IMR-90 (cell line): ENCODE measurements around the gene SRC. TPM values are rescaled to one million over a fixed set of nuclear protein-coding genes. Genes with fewer than 3 reads are reported as not detected.

Source experiments
- ATAC-seq: fragments of 200-7000 bp; cut with Tn5 transposase; 2 replicates; pipeline ENCODE4 v1.9.1; 2020; ENCODE audit warnings: low read depth, mild to moderate bottlenecking, moderate library complexity
- BruUV-seq: library from RNA; stranded (reverse); fragments of 400-500 nt; replicated peaks from 2 replicates; lab custom pipeline; 2021; lab: Mats Ljungman, UMichigan
- CTCF ChIA-PET: fragments of 300-600 bp; formaldehyde crosslinking; extraction: SDS; loops from one replicate; lab custom pipeline; 2021; ENCODE audit warnings: antibody characterized with exemption; lab: Yijun Ruan, JAX
- POLR2A ChIA-PET: fragments of 300-600 bp; sonication (Branson Sonifier 250); formaldehyde crosslinking; loops from one replicate; lab custom pipeline; 2022; ENCODE audit warnings: antibody characterized with exemption; ENCODE audit not compliant: unreplicated experiment; lab: Charles Lee
- DNase-seq: peaks from one replicate; pipeline ENCODE4 v3.0.0; 2013
- H2AFZ ChIP-seq: replicated peaks from 2 replicates; pipeline ENCODE3; 2013; ENCODE audit warnings: low read length, mild to moderate bottlenecking; ENCODE audit not compliant: poor library complexity
- H2AK5ac ChIP-seq: 2 replicates; pipeline ENCODE4 v1.6.1; 2013; ENCODE audit warnings: low read depth, low read length, inconsistent platforms
- H2AK9ac ChIP-seq: replicated peaks from 2 replicates; pipeline ENCODE3; 2013; ENCODE audit warnings: mild to moderate bottlenecking, low read depth, low read length, moderate library complexity; ENCODE audit not compliant: poor library complexity
- H2BK120ac ChIP-seq: 2 replicates; pipeline ENCODE4 v1.6.1; 2013; ENCODE audit warnings: low read depth, low read length, inconsistent platforms
- H2BK15ac ChIP-seq: 3 replicates; pipeline ENCODE4 v1.6.1; 2013; ENCODE audit warnings: low read depth, low read length, inconsistent platforms
- H2BK20ac ChIP-seq: 2 replicates; pipeline ENCODE4 v1.6.1; 2013; ENCODE audit warnings: low read depth, mild to moderate bottlenecking, inconsistent platforms, low read length, moderate library complexity
- H2BK5ac ChIP-seq: 2 replicates; pipeline ENCODE4 v1.6.1; 2013; ENCODE audit warnings: mild to moderate bottlenecking, low read depth, low read length, inconsistent platforms; ENCODE audit not compliant: poor library complexity, severe bottlenecking
- H3K14ac ChIP-seq: replicated peaks from 2 replicates; pipeline ENCODE4 v1.6.1; 2013; ENCODE audit warnings: low read depth, low read length, inconsistent platforms
- H3K18ac ChIP-seq: 2 replicates; pipeline ENCODE4 v1.6.1; 2013; ENCODE audit warnings: low read depth, low read length, control low read depth
- H3K23ac ChIP-seq: 2 replicates; pipeline ENCODE4 v1.6.1; 2013; ENCODE audit warnings: low read depth, low read length, inconsistent platforms
- H3K27ac ChIP-seq: 2 replicates; pipeline ENCODE4 v1.5.1; 2013; ENCODE audit warnings: mild to moderate bottlenecking, control low read depth, low read length; ENCODE audit not compliant: insufficient read depth
- H3K27me3 ChIP-seq: 2 replicates; pipeline ENCODE4 v1.6.1; 2013; ENCODE audit warnings: low read length; ENCODE audit not compliant: control insufficient read depth, insufficient read depth
- H3K36me3 ChIP-seq: 2 replicates; pipeline ENCODE4 v1.6.1; 2013; ENCODE audit warnings: low read length, mixed read lengths; ENCODE audit not compliant: control insufficient read depth, insufficient read depth
- H3K4ac ChIP-seq: 2 replicates; pipeline ENCODE4 v1.6.1; 2013; ENCODE audit warnings: low read depth, low read length, inconsistent platforms
- H3K4me1 ChIP-seq: 2 replicates; pipeline ENCODE4 v1.6.1; 2013; ENCODE audit warnings: low read length, mixed read lengths; ENCODE audit not compliant: control insufficient read depth, insufficient read depth
- H3K4me2 ChIP-seq: 2 replicates; pipeline ENCODE4 v1.6.1; 2013; ENCODE audit warnings: low read depth, mild to moderate bottlenecking, control low read depth, low read length, moderate library complexity
- H3K4me3 ChIP-seq: 2 replicates; pipeline ENCODE4 v1.5.1; 2013; ENCODE audit warnings: low read depth, mild to moderate bottlenecking, control low read depth, low read length, moderate library complexity; ENCODE audit not compliant: insufficient read depth
- H3K56ac ChIP-seq: 2 replicates; pipeline ENCODE4 v1.6.1; 2013; ENCODE audit warnings: low read length, inconsistent platforms; ENCODE audit not compliant: insufficient read depth; ENCODE audit errors: extremely low read depth
- H3K79me1 ChIP-seq, 2 experiments: 2 replicates each; pipeline ENCODE4 v1.6.1; 2013; ENCODE audit warnings: low read length in 2 of 2, inconsistent platforms in 1 of 2, low read depth in 1 of 2
- H3K9ac ChIP-seq: 2 replicates; pipeline ENCODE4 v1.6.1; 2013; ENCODE audit warnings: low read depth, low read length, control low read depth
- H3K9me1 ChIP-seq: 2 replicates; pipeline ENCODE4 v1.6.1; 2013; ENCODE audit warnings: low read length, inconsistent platforms; ENCODE audit not compliant: insufficient read depth
- H3K9me3 ChIP-seq: 2 replicates; pipeline ENCODE4 v1.6.1; 2013; ENCODE audit warnings: low read length; ENCODE audit not compliant: control insufficient read depth, insufficient read depth
- H4K20me1 ChIP-seq: 2 replicates; pipeline ENCODE4 v1.6.1; 2013; ENCODE audit warnings: low read length, inconsistent platforms; ENCODE audit not compliant: insufficient read depth
- H4K5ac ChIP-seq: 2 replicates; pipeline ENCODE4 v1.6.1; 2013; ENCODE audit warnings: mild to moderate bottlenecking, low read depth, low read length, control low read depth
- H4K8ac ChIP-seq, 2 experiments: 2 replicates each; pipeline ENCODE4 v1.6.1; 2013; ENCODE audit warnings: low read depth in 2 of 2, low read length in 2 of 2, control low read depth in 1 of 2, inconsistent platforms in 1 of 2
- H4K91ac ChIP-seq: 2 replicates; pipeline ENCODE4 v1.6.1; 2013; ENCODE audit warnings: low read depth, low read length, inconsistent platforms; ENCODE audit not compliant: insufficient read depth
- BHLHE40 ChIP-seq: fragments of 150-350 bp; IDR thresholded peaks from 2 replicates; pipeline ENCODE4 v1.6.1; 2016; ENCODE audit warnings: mild to moderate bottlenecking, low read depth, low read length
- CEBPB ChIP-seq: IDR thresholded peaks from 2 replicates; pipeline ENCODE4 v1.6.1; 2012; ENCODE audit warnings: low read depth, low read length, improper control_type of control experiment
- ELK1 ChIP-seq: fragments of 150-350 bp; IDR thresholded peaks from 2 replicates; pipeline ENCODE4 v1.6.1; 2016; ENCODE audit warnings: low read depth, mild to moderate bottlenecking, low read length, moderate library complexity, borderline replicate concordance
- MAFK ChIP-seq: IDR thresholded peaks from 2 replicates; pipeline ENCODE4 v1.6.1; 2012; ENCODE audit warnings: low read depth, low read length, improper control_type of control experiment
- MAZ ChIP-seq: IDR thresholded peaks from 2 replicates; pipeline ENCODE4 v1.6.1; 2012; ENCODE audit warnings: low read depth, mild to moderate bottlenecking, low read length, improper control_type of control experiment, moderate library complexity, borderline replicate concordance
- MXI1 ChIP-seq: IDR thresholded peaks from 2 replicates; pipeline ENCODE4 v1.6.1; 2012; ENCODE audit warnings: low read depth, mild to moderate bottlenecking, low read length, moderate library complexity, borderline replicate concordance
- POLR2A ChIP-seq: IDR thresholded peaks from 2 replicates; pipeline ENCODE4 v1.6.1; 2012; ENCODE audit warnings: mild to moderate bottlenecking, low read depth, low read length
- RAD21 ChIP-seq: IDR thresholded peaks from 2 replicates; pipeline ENCODE4 v1.6.1; 2012; ENCODE audit warnings: low read length, improper control_type of control experiment
- USF2 ChIP-seq: fragments of 150-350 bp; IDR thresholded peaks from 2 replicates; pipeline ENCODE4 v1.6.1; 2017; ENCODE audit warnings: mild to moderate bottlenecking, antibody characterized with exemption, low read length, low read depth
- WGBS, 2 experiments: methylation state at CpG; one replicate each; pipeline versions ENCODE4 v1.1.5 to v1.1.7; 2013; ENCODE audit warnings: missing lambda C conversion rate in 2 of 2; ENCODE audit not compliant: insufficient read length in 1 of 2; ENCODE audit errors: extremely low coverage in 2 of 2; 5-methylcytosine and 5-hydroxymethylcytosine counted together
- dilution Hi-C: fragments of 300-500 bp; cut with HindIII; formaldehyde crosslinking; loops from one replicate; pipeline ENCODE4 v1.14.3; 2018; ENCODE audit warnings: low sequenced_read_pairs; ENCODE audit not compliant: unreplicated experiment
- in situ Hi-C: fragments of 300-500 bp; cut with MboI; formaldehyde crosslinking; loops from 3 replicates; pipeline ENCODE4 v1.14.3; 2019; ENCODE audit warnings: low sequenced_read_pairs, inconsistent platforms, mixed read lengths
- intact Hi-C: fragments of 100-400 bp; cut with micrococcal nuclease; formaldehyde crosslinking; loops from 2 replicates; pipeline ENCODE4 v1.10.0; 2022
- polyA plus RNA-seq, 3 experiments: library from polyadenylated mRNA; depleted of rRNA; stranded (reverse); fragments of >200 nt; gene quantifications; 2 replicates each; pipeline ENCODE4 v1.2.3, GENCODE V29; 2012; ENCODE audit warnings: low replicate concordance in 1 of 3
- total RNA-seq: library from RNA; depleted of rRNA; stranded (reverse); fragments of >200 nt; gene quantifications from 2 replicates; pipeline ENCODE4 v1.2.3, GENCODE V29; 2012

Gene SRC
- total and polyA plus RNA-seq, 2 of the 4 experiments (the other 2 are of a cell fraction), result 7.0 to 24.2 TPM

- H2BK120ac ChIP-seq, result no peak overlapping the region
- peaks cover 66% of the 10 kb centered on the region for H3K27me3 ChIP-seq
- H2AK5ac ChIP-seq, result no peak overlapping the region
- H3K4me3 ChIP-seq, result no peak overlapping the region
- no peak overlapping the region for H3K9ac ChIP-seq
- no peak overlapping the region for H2BK20ac ChIP-seq
- peaks cover 8% of the 10 kb centered on the region; the same call in 1 of the 2 replicates for H3K9me1 ChIP-seq
- H3K9me3 ChIP-seq, result no peaks in the 10 kb centered on the region
- ATAC-seq (no peak), DNase-seq (no peak)
- H3K56ac ChIP-seq, result no peak overlapping the region
- no peak overlapping the region for H2AFZ ChIP-seq
- H3K36me3 ChIP-seq, result no peaks in the 10 kb centered on the region
- no peak overlapping the region for H2BK15ac ChIP-seq
- no peak overlapping the region for H3K23ac ChIP-seq
- no peak overlapping the region for H2BK5ac ChIP-seq
- H2AK9ac ChIP-seq, result no peak overlapping the region
- WGBS, 2 experiments, result 62% methylated on average over 7 of the region's 9 CpGs; no CpG with 5 or more reads in 1 of the 2 experiments
- ChIA-PET CTCF (no interaction called here), POLR2A (no interaction called here)
- no TSS peak for BruUV-seq
- in situ Hi-C loops, result no loop called here
- H3K14ac ChIP-seq, result no peak overlapping the region
- intact Hi-C loops, result no loop called here
- TF ChIP-seq ELK1, result no peak
- no peak for TF ChIP-seq POLR2A
- no peak for TF ChIP-seq CEBPB
- no peak for TF ChIP-seq MAFK
- TF ChIP-seq USF2, result no peak
- no peak for TF ChIP-seq BHLHE40
- no peak for TF ChIP-seq RAD21
- no peak for TF ChIP-seq MAZ
- TF ChIP-seq MXI1, result no peak
- H3K79me1 ChIP-seq, result no peaks in the 10 kb centered on the region
- no peaks in the 10 kb centered on the region; the same call in 1 of the 2 replicates for H4K20me1 ChIP-seq
- H4K5ac ChIP-seq, result no peak overlapping the region
- no peak overlapping the region for H3K4ac ChIP-seq
- H4K8ac ChIP-seq, result no peak overlapping the region
- dilution Hi-C loops, result no loop called here
- H4K91ac ChIP-seq, result no peak overlapping the region
- H3K4me2 ChIP-seq, result no peak overlapping the region
- no peak overlapping the region for H3K27ac ChIP-seq
- no peaks in the 10 kb centered on the region; the same call in 1 of the 2 replicates for H3K4me1 ChIP-seq
- H3K18ac ChIP-seq, result no peak overlapping the region
Observed at GRCh38 chr20:37413379-37413778, 67.4 kb downstream of the SRC start.
